KOPT-K1 (cell line): ENCODE measurements around the gene ZC3H12D.

Experiments used
- H3K27ac ChIP-seq: fragments of 200-600 bp; sonication (generic); 2 replicates; pipeline ENCODE4 v1.5.1; 2016; ENCODE audit warnings: antibody characterized with exemption, mild to moderate bottlenecking, low read depth, low read length; ENCODE audit not compliant: poor library complexity, severe bottlenecking
- H3K36me3 ChIP-seq: fragments of 200-600 bp; sonication (generic); 2 replicates; pipeline ENCODE4 v1.5.1; 2017; ENCODE audit warnings: antibody characterized with exemption, mild to moderate bottlenecking, low read length, moderate library complexity; ENCODE audit not compliant: insufficient read depth
- H3K9me3 ChIP-seq: fragments of 200-600 bp; sonication (generic); 2 replicates; pipeline ENCODE4 v1.5.1; 2017; ENCODE audit warnings: antibody characterized with exemption, low read length, mild to moderate bottlenecking; ENCODE audit not compliant: insufficient read depth, poor library complexity, severe bottlenecking

Gene ZC3H12D

GRCh38 chr6:149429427-149430360 lies 55.1 kb downstream of the ZC3H12D start:
- no peaks in the 10 kb centered on the region for H3K9me3 ChIP-seq
- H3K36me3 ChIP-seq, result no peaks in the 10 kb centered on the region
- no peak overlapping the region for H3K27ac ChIP-seq

- no peak overlapping the region for H3K27ac ChIP-seq
- H3K9me3 ChIP-seq, result no peaks in the 10 kb centered on the region
- H3K36me3 ChIP-seq, result no peaks in the 10 kb centered on the region
Measured at GRCh38 chr6:149428606-149429005, 56.2 kb downstream of the ZC3H12D start.

GRCh38 chr6:149425754-149426153 lies 59.1 kb downstream of the ZC3H12D start:
- no peaks in the 10 kb centered on the region for H3K9me3 ChIP-seq
- H3K36me3 ChIP-seq, result no peaks in the 10 kb centered on the region
- no peak overlapping the region for H3K27ac ChIP-seq

GRCh38 chr6:149425224-149425623 lies 59.6 kb downstream of the ZC3H12D start:
- Histone ChIP-seq H3K36me3 (no peaks in the 10 kb centered on the region), H3K9me3 (no peaks in the 10 kb centered on the region), H3K27ac (no peak overlapping the region)

GRCh38 chr6:149423964-149424440 lies 60.8 kb downstream of the ZC3H12D start:
- Histone ChIP-seq H3K9me3 (no peaks in the 10 kb centered on the region), H3K36me3 (no peaks in the 10 kb centered on the region), H3K27ac (no peak overlapping the region)

- Histone ChIP-seq H3K9me3 (no peaks in the 10 kb centered on the region), H3K36me3 (no peaks in the 10 kb centered on the region), H3K27ac (no peak overlapping the region)
Measured at GRCh38 chr6:149422581-149422980, 62.2 kb downstream of the ZC3H12D start.

- Histone ChIP-seq H3K36me3 (no peaks in the 10 kb centered on the region), H3K27ac (no peak overlapping the region), H3K9me3 (no peaks in the 10 kb centered on the region)
Measured at GRCh38 chr6:149421132-149421531, 63.7 kb downstream of the ZC3H12D start.

GRCh38 chr6:149419696-149420404 lies 65.0 kb downstream of the ZC3H12D start:
- Histone ChIP-seq H3K9me3 (no peaks in the 10 kb centered on the region), H3K36me3 (no peaks in the 10 kb centered on the region), H3K27ac (no peak overlapping the region)

- Histone ChIP-seq H3K36me3 (peaks cover 13% of the 10 kb centered on the region), H3K9me3 (no peaks in the 10 kb centered on the region)
Measured at GRCh38 chr6:149414821-149415220, 70.0 kb downstream of the ZC3H12D start.

GRCh38 chr6:149414009-149414408 lies 70.8 kb downstream of the ZC3H12D start:
- Histone ChIP-seq H3K9me3 (no peaks in the 10 kb centered on the region), H3K27ac (no peak overlapping the region), H3K36me3 (peaks cover 21% of the 10 kb centered on the region)

More at GRCh38 chr6:149414821-149415220, 70.0 kb downstream of the ZC3H12D start:
- H3K27ac ChIP-seq, result no peak overlapping the region

GRCh38 chr6:149410557-149410956 lies 74.3 kb downstream of the ZC3H12D start:
- Histone ChIP-seq H3K9me3 (no peaks in the 10 kb centered on the region), H3K27ac (no peak overlapping the region), H3K36me3 (peaks cover 36% of the 10 kb centered on the region)

- Histone ChIP-seq H3K27ac (no peak overlapping the region), H3K9me3 (no peaks in the 10 kb centered on the region), H3K36me3 (peaks cover 45% of the 10 kb centered on the region)
Measured at GRCh38 chr6:149409617-149410016, 75.2 kb downstream of the ZC3H12D start.

GRCh38 chr6:149405823-149406765 lies 78.7 kb downstream of the ZC3H12D start:
- no peak overlapping the region for H3K27ac ChIP-seq
- peaks cover 76% of the 10 kb centered on the region for H3K36me3 ChIP-seq
- no peaks in the 10 kb centered on the region for H3K9me3 ChIP-seq

GRCh38 chr6:149403534-149403933 lies 81.3 kb downstream of the ZC3H12D start:
- no peak overlapping the region for H3K27ac ChIP-seq
- H3K36me3 ChIP-seq, result peaks cover 78% of the 10 kb centered on the region

More at GRCh38 chr6:149403534-149403933, 81.3 kb downstream of the ZC3H12D start:
- no peaks in the 10 kb centered on the region for H3K9me3 ChIP-seq
